22Rv1 (cell line): ENCODE results near the gene CTBP1.

Experiments
- H3K27ac ChIP-seq: fragments of 450-650 bp; 2 replicates; pipeline ENCODE4 v1.5.1; 2017
- ZFX ChIP-seq: fragments of 450-650 bp; IDR thresholded peaks from 2 replicates; pipeline ENCODE4 v1.6.1; 2017; ENCODE audit warnings: antibody characterized with exemption, borderline replicate concordance
- TF ChIP-seq, protein P1 (sequence below): fragments of 450-650 bp; IDR thresholded peaks from 2 replicates; pipeline ENCODE4 v1.5.1; 2017; ENCODE audit warnings: mild to moderate bottlenecking

CTBP1 gene

DNA sequence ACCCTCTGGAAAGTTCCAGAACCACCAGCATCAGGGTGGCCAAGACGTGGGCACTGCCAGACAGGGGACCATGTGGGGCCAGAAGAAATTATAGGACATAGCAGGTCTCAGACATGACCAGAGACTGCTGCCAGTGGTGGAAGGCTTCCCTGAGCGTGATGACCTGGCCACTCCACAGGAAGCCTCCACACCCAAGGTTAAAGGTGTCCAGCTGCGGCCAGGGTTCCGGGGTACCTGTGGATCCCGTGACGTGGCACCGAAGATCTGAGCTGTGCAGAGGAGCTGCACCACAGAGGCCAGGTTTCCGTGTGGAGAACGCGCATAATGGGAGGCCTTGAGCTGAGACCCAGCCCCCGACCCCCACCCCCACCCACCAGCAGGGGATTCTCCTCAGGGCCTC, 16.4 kb upstream of the CTBP1 start:
- TF ChIP-seq, protein P1, sequence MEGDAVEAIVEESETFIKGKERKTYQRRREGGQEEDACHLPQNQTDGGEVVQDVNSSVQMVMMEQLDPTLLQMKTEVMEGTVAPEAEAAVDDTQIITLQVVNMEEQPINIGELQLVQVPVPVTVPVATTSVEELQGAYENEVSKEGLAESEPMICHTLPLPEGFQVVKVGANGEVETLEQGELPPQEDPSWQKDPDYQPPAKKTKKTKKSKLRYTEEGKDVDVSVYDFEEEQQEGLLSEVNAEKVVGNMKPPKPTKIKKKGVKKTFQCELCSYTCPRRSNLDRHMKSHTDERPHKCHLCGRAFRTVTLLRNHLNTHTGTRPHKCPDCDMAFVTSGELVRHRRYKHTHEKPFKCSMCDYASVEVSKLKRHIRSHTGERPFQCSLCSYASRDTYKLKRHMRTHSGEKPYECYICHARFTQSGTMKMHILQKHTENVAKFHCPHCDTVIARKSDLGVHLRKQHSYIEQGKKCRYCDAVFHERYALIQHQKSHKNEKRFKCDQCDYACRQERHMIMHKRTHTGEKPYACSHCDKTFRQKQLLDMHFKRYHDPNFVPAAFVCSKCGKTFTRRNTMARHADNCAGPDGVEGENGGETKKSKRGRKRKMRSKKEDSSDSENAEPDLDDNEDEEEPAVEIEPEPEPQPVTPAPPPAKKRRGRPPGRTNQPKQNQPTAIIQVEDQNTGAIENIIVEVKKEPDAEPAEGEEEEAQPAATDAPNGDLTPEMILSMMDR: no peak
- no peak for TF ChIP-seq ZFX
- no peak overlapping the region for H3K27ac ChIP-seq

DNA sequence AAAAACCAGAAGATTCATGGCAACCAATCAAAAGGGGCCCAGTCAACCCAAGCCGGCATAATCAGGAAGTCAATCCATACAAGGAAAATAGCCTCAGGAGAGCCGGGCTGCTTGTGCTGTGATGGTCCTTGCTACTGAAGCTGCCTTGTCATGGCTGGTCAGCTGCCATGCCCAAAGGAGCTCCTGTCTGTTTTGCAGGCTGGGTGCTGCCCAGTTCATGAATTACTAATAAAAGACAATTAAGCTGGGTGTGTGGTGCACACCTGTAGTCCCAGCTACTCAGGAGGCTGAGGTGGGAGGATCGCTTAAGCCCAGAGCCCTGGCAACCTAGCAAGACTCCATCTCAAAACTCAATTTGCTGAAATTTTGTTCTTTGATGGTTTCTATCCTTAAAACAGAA, 16.0 kb upstream of the CTBP1 start:
- no peak overlapping the region for H3K27ac ChIP-seq
- TF ChIP-seq, protein P1: no peak
- TF ChIP-seq ZFX: no peak

DNA sequence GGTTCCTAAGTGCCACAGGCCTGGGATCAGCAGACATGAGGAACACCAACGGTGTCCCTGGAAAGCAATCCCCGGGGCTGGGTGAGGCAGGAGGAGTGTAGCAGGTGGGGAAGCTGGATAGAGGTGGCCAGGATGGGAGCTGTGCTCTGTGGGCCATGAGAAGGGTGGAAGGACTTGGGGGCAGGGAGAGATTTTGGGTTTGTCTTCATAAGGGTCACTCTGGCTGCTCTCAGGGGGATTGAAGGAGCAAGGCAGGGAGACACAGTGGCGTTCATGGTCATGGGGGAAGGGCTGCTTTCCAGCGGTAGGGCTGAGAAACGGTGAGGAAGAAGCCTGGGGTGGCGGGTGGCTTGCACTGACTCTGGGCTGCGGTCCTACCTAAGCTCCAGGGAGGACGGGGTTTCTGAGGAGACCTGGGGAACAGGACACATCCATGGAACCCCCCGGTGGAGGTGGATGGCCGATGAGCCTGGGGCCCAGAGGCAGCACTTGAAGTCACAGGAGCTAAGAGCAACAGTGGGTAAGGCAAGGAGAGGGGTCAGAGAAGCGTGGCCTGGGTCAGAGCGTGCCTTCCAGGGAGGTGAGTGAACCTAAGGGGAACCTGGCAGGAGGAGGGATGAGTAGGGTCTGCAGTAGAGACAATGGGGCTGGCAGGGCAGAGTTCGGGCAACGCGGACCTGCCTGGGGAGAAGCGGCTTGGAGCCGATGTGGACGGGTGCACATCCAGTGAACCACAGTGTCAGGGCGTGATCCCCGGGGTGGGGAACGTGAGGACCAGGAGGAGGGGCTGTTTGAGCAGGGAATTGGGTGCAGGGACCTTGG, 12.4 kb upstream of the CTBP1 start:
- no peak for TF ChIP-seq ZFX
- TF ChIP-seq, protein P1: no peak
- no peak overlapping the region for H3K27ac ChIP-seq

DNA sequence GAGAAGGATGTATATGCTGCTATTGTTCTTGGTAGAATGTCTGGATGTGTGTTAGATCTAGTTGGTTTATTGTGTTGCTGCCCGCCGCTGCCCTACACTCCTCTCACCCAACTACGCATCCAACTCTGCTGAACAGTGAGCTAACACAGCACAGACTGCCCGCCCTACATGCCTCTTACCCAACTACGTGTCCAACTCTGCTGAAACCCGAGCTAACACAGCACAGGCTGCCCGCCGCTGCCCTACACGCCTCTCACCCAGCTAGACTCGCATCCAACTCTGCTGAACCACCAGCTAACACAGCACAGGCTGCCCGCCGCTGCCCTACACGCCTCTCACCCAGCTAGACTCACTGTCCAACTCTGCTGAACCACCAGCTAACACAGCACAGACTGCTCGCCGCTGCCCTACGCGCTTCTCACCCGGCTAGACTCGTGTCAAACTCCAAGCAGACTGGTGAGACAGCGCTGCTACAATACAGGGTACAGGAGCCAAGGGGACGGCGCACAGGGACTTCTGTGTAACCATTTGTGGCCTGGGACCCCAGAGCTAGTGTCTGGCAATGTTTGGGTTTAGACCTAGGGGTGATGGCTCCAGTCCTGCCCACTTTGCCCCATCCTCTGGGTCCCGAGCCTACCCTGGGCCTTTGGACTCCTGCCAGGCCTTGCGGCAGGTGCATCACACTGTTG, 11.6 kb upstream of the CTBP1 start:
- H3K27ac ChIP-seq: no peak overlapping the region
- TF ChIP-seq, protein P1: no peak
- TF ChIP-seq ZFX: no peak

DNA sequence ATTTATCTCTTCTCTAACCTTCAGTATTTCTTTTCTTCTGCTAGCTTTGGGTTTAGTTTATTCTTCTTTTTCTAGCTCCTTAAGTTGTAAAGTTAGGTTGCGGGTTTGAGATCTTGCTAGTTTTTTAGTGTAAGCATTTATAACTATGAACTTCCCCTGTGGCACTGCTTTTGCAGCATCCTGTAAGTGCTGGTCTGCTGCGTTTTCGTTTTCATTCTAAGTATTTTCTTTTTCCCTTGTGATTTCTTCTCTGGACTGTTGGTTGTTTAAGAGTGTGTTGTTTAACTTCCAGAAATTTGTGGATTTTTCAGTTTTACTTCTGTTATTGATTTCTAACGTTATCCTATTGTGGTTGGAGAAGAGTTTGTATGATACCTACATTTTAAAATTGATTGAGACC, 11.0 kb upstream of the CTBP1 start:
- TF ChIP-seq, protein P1: no peak
- no peak overlapping the region for H3K27ac ChIP-seq

DNA sequence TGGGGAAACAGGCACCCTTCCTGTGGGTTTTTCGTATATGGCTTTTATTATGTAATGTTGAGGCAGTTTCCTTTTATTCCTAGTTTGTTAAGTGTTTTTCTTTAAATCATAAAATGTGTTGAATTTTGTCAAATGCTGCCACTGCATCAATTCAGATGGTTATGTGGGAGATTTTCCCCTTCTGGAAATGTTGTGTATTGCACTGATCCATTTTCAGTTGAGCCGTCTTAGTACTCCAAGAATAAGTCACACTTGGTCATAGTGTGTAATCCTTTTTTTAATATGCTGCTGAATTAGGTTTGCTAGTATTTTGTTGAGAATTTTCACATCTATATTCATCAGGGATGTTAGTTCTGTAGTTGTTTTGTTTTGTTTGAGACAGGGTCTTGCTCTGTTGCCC, 9.5 kb upstream of the CTBP1 start:
- TF ChIP-seq ZFX: no peak
- TF ChIP-seq, protein P1: no peak
- no peak overlapping the region for H3K27ac ChIP-seq

DNA sequence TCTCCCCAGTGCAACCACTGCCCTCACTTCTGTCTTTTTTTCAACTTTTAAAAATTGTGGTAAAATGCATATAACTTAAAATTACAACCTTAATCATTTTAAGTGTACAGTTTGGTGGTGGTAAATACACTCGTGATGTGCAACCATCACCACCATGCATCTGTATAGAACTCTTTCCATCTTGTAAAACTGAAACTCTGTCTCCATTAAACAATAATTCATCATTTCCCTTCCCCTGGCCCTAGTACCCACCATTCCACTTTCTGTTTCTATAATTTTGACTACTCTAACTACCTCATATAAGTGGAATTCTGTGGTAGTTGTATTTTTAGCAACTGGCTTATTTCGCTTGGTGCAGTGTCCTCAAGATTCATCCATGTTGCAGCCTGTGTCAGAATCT, 6.8 kb upstream of the CTBP1 start:
- no peak for TF ChIP-seq ZFX
- TF ChIP-seq, protein P1: no peak
- no peak overlapping the region for H3K27ac ChIP-seq
